Smooth muscle cell (in vitro differentiated cells): ENCODE measurements around the gene DSG2. TPM values are rescaled to one million over a fixed set of nuclear protein-coding genes. Genes with fewer than 3 reads are reported as not detected.

ENCODE experiments used
- DNase-seq: peaks from one replicate; lab custom pipeline; 2025; ENCODE audit not compliant: unreplicated experiment; lab: John Stamatoyannopoulos, UW
- H2AFZ ChIP-seq: fragments of 200-600 bp; sonication (generic); 2 replicates; pipeline ENCODE4 v1.6.0; 2016; ENCODE audit warnings: antibody characterized with exemption, low read depth, mild to moderate bottlenecking
- H3F3A ChIP-seq: fragments of 200-600 bp; sonication (generic); 2 replicates; pipeline ENCODE4 v1.6.0; 2017; ENCODE audit warnings: antibody characterized with exemption, low read depth
- H3K27ac ChIP-seq: fragments of 200-600 bp; sonication (generic); 2 replicates; pipeline ENCODE4 v1.5.1; 2016; ENCODE audit warnings: low read depth, mild to moderate bottlenecking
- H3K27me3 ChIP-seq: fragments of 200-600 bp; sonication (generic); 2 replicates; pipeline ENCODE4 v1.6.1; 2016; ENCODE audit warnings: low read depth, mild to moderate bottlenecking
- H3K36me3 ChIP-seq: fragments of 200-600 bp; sonication (generic); 2 replicates; pipeline ENCODE4 v1.5.1; 2016; ENCODE audit warnings: low read depth
- H3K4me1 ChIP-seq: fragments of 200-600 bp; sonication (generic); 2 replicates; pipeline ENCODE4 v1.5.1; 2016; ENCODE audit warnings: low read depth
- H3K4me2 ChIP-seq: fragments of 200-600 bp; sonication (generic); 2 replicates; pipeline ENCODE4 v1.6.0; 2016; ENCODE audit warnings: mild to moderate bottlenecking
- H3K4me3 ChIP-seq: fragments of 200-600 bp; sonication (generic); 2 replicates; pipeline ENCODE4 v1.5.1; 2016; ENCODE audit warnings: mild to moderate bottlenecking
- H3K79me2 ChIP-seq: fragments of 200-600 bp; sonication (generic); 2 replicates; pipeline ENCODE4 v1.6.0; 2016; ENCODE audit warnings: low read depth, mild to moderate bottlenecking
- H3K9ac ChIP-seq: fragments of 200-600 bp; sonication (generic); 2 replicates; pipeline ENCODE4 v1.6.0; 2016; ENCODE audit warnings: low read depth
- H3K9me3 ChIP-seq: fragments of 200-600 bp; sonication (generic); replicated peaks from 2 replicates; pipeline ENCODE4 v1.5.1; 2016; ENCODE audit warnings: low read depth
- H4K20me1 ChIP-seq: fragments of 200-600 bp; sonication (generic); 2 replicates; pipeline ENCODE4 v1.6.0; 2016; ENCODE audit warnings: low read depth
- WGBS: methylation state at CpG from one replicate; pipeline ENCODE4 v1.1.7; 2016; ENCODE audit warnings: low lambda C conversion rate; 5-methylcytosine and 5-hydroxymethylcytosine counted together
- polyA plus RNA-seq: library from polyadenylated mRNA; unstranded; fragments of >200 nt; fragmentation: Nextera tagmentation; extraction: Ambion mirVana; gene quantifications from 2 replicates; pipeline ENCODE4 v1.2.1, GENCODE V29; 2016
- total RNA-seq: library from RNA; depleted of rRNA; stranded (reverse); fragments of >200 nt; gene quantifications from 2 replicates; pipeline ENCODE4 v1.2.3, GENCODE V29; 2014
- TF ChIP-seq, protein P1 (sequence below): fragments of 200-600 bp; sonication (generic); IDR thresholded peaks from 2 replicates; pipeline ENCODE4 v1.5.1; 2017; ENCODE audit warnings: borderline replicate concordance, mild to moderate bottlenecking, antibody characterized with exemption; ENCODE audit not compliant: insufficient read depth, poor library complexity, severe bottlenecking

DSG2 gene
- 136 and 138 TPM in 2 replicates for total RNA-seq
- 53.9 and 70.9 TPM in 2 replicates for polyA plus RNA-seq

DNA sequence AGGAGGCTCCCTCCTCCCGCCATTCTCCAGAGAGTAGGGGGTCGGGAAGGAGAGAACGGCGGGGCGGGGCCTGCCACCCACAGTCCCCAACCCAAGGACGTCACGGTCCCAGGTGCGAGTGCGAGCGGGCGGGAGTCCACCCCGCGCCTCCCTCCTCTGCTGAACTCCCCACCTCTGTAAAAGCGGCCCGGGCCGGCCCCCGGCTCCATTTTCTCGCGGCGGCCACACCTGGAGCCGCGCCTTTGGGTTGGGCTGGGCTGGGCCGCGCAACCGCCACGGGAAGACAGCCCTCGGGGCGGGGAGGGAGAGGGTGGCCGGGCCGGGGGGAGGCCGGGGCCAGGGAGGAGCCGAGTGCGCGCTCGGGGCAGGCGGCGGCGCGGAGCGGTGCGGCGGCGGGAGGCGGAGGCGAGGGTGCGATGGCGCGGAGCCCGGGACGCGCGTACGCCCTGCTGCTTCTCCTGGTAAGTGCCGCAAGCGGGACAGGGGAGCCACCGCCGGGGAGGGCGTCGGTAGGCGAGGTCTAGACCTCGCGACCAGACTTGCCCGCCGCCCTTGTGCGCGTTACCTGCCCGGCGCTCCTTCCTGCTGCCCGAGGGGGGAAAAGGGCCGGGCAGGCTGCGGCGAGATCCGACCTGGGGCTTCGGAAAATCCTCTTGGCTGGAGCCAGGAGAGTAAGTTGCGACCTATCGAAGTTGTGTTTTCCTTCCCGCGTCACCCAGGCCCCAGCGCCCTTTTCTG, at the start of gene DSG2:
TSS of gene DSG2 (plus strand) at position 342 of the 738 bp plus-strand sequence. CDS start at position 417, 75 bp downstream.
- H3F3A ChIP-seq = peaks cover 7% of the 10 kb centered on the region
- no peaks in the 10 kb centered on the region for H3K36me3 ChIP-seq
- H3K9me3 ChIP-seq = no peaks in the 10 kb centered on the region
- peaks cover 42% of the 10 kb centered on the region for H3K79me2 ChIP-seq
- H4K20me1 ChIP-seq = peaks cover 8% of the 10 kb centered on the region
- peak; percentile 26 for DNase-seq
- peak within 1 kb of the TSS; percentile 96 for H2AFZ ChIP-seq
- H3K27me3 ChIP-seq = no peaks in the 10 kb centered on the region
- peak within 1 kb of the TSS; percentile 99 for H3K4me2 ChIP-seq
- peaks cover 18% of the 10 kb centered on the region for H3K4me1 ChIP-seq
- TF ChIP-seq, protein P1, sequence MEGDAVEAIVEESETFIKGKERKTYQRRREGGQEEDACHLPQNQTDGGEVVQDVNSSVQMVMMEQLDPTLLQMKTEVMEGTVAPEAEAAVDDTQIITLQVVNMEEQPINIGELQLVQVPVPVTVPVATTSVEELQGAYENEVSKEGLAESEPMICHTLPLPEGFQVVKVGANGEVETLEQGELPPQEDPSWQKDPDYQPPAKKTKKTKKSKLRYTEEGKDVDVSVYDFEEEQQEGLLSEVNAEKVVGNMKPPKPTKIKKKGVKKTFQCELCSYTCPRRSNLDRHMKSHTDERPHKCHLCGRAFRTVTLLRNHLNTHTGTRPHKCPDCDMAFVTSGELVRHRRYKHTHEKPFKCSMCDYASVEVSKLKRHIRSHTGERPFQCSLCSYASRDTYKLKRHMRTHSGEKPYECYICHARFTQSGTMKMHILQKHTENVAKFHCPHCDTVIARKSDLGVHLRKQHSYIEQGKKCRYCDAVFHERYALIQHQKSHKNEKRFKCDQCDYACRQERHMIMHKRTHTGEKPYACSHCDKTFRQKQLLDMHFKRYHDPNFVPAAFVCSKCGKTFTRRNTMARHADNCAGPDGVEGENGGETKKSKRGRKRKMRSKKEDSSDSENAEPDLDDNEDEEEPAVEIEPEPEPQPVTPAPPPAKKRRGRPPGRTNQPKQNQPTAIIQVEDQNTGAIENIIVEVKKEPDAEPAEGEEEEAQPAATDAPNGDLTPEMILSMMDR = no peak
- WGBS = under 1% methylated on average over 55 of the region's 79 CpGs
- H3K9ac ChIP-seq = peak within 1 kb of the TSS; percentile 90
- peak within 1 kb of the TSS; percentile 96 for H3K4me3 ChIP-seq
- H3K27ac ChIP-seq = peak within 1 kb of the TSS; percentile 53

DNA sequence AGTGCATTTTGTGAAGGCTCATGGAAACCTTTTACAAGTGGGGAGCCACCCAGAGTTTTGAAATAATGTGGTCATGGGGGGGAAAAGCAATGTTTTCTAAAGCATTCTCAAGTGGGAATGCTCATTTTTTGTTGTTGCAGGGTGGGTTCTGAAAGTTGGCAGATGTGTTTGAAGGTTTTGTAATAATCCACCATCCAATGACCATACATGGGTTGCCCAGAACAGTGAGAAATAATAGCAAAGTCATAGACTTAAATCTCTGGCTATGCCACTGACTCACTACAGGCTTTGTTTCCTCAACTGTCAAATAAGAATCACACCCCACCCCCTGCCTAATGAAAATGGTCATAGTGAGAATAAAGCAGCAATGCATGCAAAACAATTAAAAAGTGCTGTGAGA, 47.6 kb upstream of the DSG2 start:
- Histone ChIP-seq H3K4me1 (peaks cover 8% of the 10 kb centered on the region), H3K27ac (no peak overlapping the region), H2AFZ (no peak overlapping the region), H3K9ac (no peak overlapping the region), H3K4me2 (no peak overlapping the region), H3K36me3 (no peaks in the 10 kb centered on the region), H4K20me1 (no peaks in the 10 kb centered on the region), H3K4me3 (no peak overlapping the region), H3K9me3 (no peaks in the 10 kb centered on the region), H3K79me2 (no peaks in the 10 kb centered on the region), H3K27me3 (no peaks in the 10 kb centered on the region), H3F3A (no peaks in the 10 kb centered on the region)
- TF ChIP-seq, protein P1 = no peak
- DNase-seq = no peak

DNA sequence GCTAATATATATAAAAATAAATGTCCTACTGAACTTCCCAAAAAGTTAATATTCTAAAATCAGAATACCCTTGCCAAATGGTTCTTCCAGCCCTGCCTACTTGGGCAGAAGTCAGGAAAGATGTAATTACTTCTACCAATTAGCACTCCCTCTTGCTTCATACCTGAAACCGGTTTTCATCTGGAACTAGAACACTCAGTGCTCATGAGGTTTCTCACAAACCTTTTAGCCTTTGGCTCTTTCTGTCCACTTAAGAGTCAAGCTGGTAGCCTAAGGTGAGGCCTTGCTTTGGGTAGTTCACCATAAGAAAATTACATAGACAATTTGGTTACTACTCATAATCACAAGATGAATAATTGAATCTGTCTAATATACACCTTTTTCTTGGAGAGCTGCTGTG, 46.4 kb upstream of the DSG2 start:
- Histone ChIP-seq H3K4me1 (peaks cover 8% of the 10 kb centered on the region), H3K4me2 (no peak overlapping the region), H4K20me1 (no peaks in the 10 kb centered on the region), H2AFZ (no peak overlapping the region), H3K27ac (peak overlapping the region; percentile 84), H3F3A (no peaks in the 10 kb centered on the region), H3K4me3 (no peak overlapping the region), H3K79me2 (no peaks in the 10 kb centered on the region), H3K36me3 (no peaks in the 10 kb centered on the region), H3K9ac (no peak overlapping the region), H3K9me3 (no peaks in the 10 kb centered on the region), H3K27me3 (no peaks in the 10 kb centered on the region)
- TF ChIP-seq, protein P1 = no peak
- no peak for DNase-seq
- 71% methylated on average over 1 of the region's 1 CpG for WGBS
